Measurements from ENCODE around the gene LYRM4.

DNA sequence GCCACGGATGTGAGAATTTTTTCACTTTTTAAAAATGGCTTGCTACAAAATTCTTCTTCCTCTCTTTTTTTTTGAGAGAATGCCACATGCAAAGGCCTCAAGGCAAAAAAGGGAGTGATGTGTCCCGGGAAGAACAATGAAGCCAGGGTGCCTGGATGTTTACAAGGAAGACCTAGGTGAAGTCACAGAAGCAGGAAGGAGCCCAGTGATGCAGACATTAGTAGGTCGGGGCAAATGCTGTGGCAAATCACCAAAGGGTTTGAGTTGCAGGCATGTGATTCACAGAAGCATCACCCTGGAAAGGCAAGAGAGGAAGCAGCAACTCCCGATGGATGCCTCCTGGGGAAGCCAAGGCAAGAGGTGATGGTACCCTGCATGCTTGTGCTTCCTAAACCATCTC lies 47.3 kb upstream of the LYRM4 start:
- TF ChIP-seq EZH2 (IDR thresholded peaks at IDR 0.05; ENCODE audit: borderline replicate concordance, insufficient read depth, low read depth, low read length, poor library complexity, severe bottlenecking): no peak
- TF ChIP-seq, protein P1, sequence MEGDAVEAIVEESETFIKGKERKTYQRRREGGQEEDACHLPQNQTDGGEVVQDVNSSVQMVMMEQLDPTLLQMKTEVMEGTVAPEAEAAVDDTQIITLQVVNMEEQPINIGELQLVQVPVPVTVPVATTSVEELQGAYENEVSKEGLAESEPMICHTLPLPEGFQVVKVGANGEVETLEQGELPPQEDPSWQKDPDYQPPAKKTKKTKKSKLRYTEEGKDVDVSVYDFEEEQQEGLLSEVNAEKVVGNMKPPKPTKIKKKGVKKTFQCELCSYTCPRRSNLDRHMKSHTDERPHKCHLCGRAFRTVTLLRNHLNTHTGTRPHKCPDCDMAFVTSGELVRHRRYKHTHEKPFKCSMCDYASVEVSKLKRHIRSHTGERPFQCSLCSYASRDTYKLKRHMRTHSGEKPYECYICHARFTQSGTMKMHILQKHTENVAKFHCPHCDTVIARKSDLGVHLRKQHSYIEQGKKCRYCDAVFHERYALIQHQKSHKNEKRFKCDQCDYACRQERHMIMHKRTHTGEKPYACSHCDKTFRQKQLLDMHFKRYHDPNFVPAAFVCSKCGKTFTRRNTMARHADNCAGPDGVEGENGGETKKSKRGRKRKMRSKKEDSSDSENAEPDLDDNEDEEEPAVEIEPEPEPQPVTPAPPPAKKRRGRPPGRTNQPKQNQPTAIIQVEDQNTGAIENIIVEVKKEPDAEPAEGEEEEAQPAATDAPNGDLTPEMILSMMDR (IDR thresholded peaks at IDR 0.05): no peak
